ENCODE results near the gene DVL2.

DVL2 gene

GRCh38 chr17:7237266-7237760 lies 3.0 kb upstream of the DVL2 start:
- no peak for FAIRE-seq

- FAIRE-seq = no peak
Measured at GRCh38 chr17:7236808-7237207, 2.5 kb upstream of the DVL2 start.

GRCh38 chr17:7235693-7236665 lies 1.7 kb upstream of the DVL2 start:
- FAIRE-seq = no peak

- FAIRE-seq = no peak
Measured at GRCh38 chr17:7233701-7234082, 625 bp downstream of the DVL2 start.

- no peak for FAIRE-seq
Measured at GRCh38 chr17:7232114-7232513, 2.2 kb downstream of the DVL2 start.

GRCh38 chr17:7229504-7229903 lies 4.8 kb downstream of the DVL2 start:
- FAIRE-seq = no peak

- FAIRE-seq = no peak
Measured at GRCh38 chr17:7228920-7229319, 5.4 kb downstream of the DVL2 start.

- no peak for FAIRE-seq
Measured at GRCh38 chr17:7226721-7227710, 7.3 kb downstream of the DVL2 start.

- FAIRE-seq = no peak
Measured at GRCh38 chr17:7225711-7226331, 8.5 kb downstream of the DVL2 start.

GRCh38 chr17:7224661-7225111 lies 9.6 kb downstream of the DVL2 start:
- FAIRE-seq = no peak

- FAIRE-seq = no peak
Measured at GRCh38 chr17:7224110-7224509, 10.2 kb downstream of the DVL2 start.

GRCh38 chr17:7223375-7223774 lies 10.9 kb downstream of the DVL2 start:
- no peak for FAIRE-seq

- no peak for FAIRE-seq
Measured at GRCh38 chr17:7222972-7223292, 11.4 kb downstream of the DVL2 start.

GRCh38 chr17:7222093-7222971 lies 12.0 kb downstream of the DVL2 start:
- FAIRE-seq = no peak

- FAIRE-seq = no peak
Measured at GRCh38 chr17:7221278-7222092, 12.8 kb downstream of the DVL2 start.

- FAIRE-seq = peak; percentile 19
Measured at GRCh38 chr17:7220593-7221277, 13.6 kb downstream of the DVL2 start.

- peak; percentile 85 for FAIRE-seq
Measured at GRCh38 chr17:7219812-7220592, 14.3 kb downstream of the DVL2 start, which contains the start of the genes ACADVL and DLG4. TSS of gene ACADVL (plus strand) at chr17:7219938. CDS start at chr17:7219985, 47 bp downstream. TSS of gene DLG4 (minus strand) at chr17:7219836.

- no peak for FAIRE-seq
Measured at GRCh38 chr17:7219229-7219811, 15.0 kb downstream of the DVL2 start.

GRCh38 chr17:7218758-7219157 lies 15.6 kb downstream of the DVL2 start:
- no peak for FAIRE-seq

Measured in G401.6 (cell line).